ENCODE measurements around the gene RASA3. TPM values are rescaled to one million over a fixed set of nuclear protein-coding genes. Genes with fewer than 3 reads are reported as not detected.

Gene RASA3
- total RNA-seq, 1 donor from 2014 or later = 17.3 TPM

GRCh38 chr13:114018461-114019055 lies 113.9 kb downstream of the RASA3 start:
- no peak overlapping the region for H3K4me3 ChIP-seq
- H3K27ac ChIP-seq = no peak overlapping the region
- H3K36me3 ChIP-seq = peaks cover 47% of the 10 kb centered on the region
- intact Hi-C loops (cut with DNase I) = no loop called here
- H3K27me3 ChIP-seq = no peaks in the 10 kb centered on the region
- no peaks in the 10 kb centered on the region for H3K4me1 ChIP-seq
- DNase-seq (no peak), ATAC-seq (no peak)
- no peak for TF ChIP-seq CTCF (IDR thresholded peaks at IDR 0.05)
- no peaks in the 10 kb centered on the region for H3K9me3 ChIP-seq

DNA sequence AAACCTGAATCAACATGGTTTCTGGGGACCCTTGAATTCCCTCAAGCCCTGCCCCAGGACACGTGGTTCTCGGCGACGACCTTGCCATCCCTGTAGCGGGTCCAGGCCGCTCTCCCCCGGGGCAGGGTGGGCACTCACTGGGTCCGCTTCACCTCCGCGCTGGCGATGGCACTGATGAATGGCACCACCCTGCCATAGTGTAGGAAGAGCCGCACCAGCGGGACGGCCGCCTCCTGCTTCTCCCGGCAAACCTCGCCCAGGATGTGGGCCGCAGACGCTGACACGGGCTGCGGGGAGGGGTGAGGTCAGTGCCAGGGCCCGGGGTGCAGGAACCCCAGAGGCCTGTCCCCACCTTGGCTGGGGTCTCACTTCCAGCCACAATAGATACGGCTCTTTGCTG lies 114.5 kb downstream of the RASA3 start:
- H3K4me3 ChIP-seq = no peak overlapping the region
- ATAC-seq (no peak), DNase-seq (no peak)
- no peak overlapping the region for H3K27ac ChIP-seq
- intact Hi-C loops (cut with DNase I) = no loop called here
- TF ChIP-seq CTCF (IDR thresholded peaks at IDR 0.05) = no peak
- H3K4me1 ChIP-seq = no peaks in the 10 kb centered on the region
- H3K27me3 ChIP-seq = no peaks in the 10 kb centered on the region
- H3K9me3 ChIP-seq = no peaks in the 10 kb centered on the region
- peaks cover 44% of the 10 kb centered on the region for H3K36me3 ChIP-seq

DNA sequence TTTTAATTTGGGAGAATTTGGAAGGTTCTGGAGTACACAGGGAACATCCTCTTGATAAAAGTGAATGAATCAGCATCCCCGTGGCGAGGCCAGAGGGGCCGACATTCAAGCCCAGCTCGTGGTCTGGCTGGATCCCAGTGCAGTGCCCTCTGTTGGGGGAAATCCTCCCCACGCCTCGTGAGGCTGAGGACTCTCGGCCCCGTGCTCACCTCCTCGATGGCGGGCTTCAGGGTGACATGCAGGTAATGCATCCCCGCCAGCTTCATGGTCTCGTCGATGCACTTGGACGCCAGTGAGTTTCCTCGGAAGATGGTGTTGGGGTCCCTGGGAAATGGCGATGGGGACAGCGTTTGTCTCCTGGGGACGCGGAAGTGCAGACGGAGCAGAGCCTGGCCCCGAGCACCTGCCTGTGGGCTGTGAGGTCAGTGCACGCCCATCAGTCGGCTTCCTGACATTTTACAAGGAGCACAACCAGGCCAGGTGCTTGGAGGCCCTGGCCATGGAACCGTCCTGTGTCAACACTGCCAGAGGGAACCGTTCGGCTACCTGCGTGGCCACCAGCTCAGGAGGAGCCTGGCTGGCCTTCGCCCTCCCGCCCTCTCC lies 115.3 kb downstream of the RASA3 start:
- Histone ChIP-seq H3K36me3 (peaks cover 40% of the 10 kb centered on the region), H3K27me3 (no peaks in the 10 kb centered on the region), H3K9me3 (no peaks in the 10 kb centered on the region), H3K4me1 (no peaks in the 10 kb centered on the region), H3K27ac (no peak overlapping the region), H3K4me3 (no peak overlapping the region)
- no peak for DNase-seq
- ATAC-seq = no peak
- no peak for TF ChIP-seq CTCF (IDR thresholded peaks at IDR 0.05)
- intact Hi-C loops (cut with DNase I) = no loop called here

DNA sequence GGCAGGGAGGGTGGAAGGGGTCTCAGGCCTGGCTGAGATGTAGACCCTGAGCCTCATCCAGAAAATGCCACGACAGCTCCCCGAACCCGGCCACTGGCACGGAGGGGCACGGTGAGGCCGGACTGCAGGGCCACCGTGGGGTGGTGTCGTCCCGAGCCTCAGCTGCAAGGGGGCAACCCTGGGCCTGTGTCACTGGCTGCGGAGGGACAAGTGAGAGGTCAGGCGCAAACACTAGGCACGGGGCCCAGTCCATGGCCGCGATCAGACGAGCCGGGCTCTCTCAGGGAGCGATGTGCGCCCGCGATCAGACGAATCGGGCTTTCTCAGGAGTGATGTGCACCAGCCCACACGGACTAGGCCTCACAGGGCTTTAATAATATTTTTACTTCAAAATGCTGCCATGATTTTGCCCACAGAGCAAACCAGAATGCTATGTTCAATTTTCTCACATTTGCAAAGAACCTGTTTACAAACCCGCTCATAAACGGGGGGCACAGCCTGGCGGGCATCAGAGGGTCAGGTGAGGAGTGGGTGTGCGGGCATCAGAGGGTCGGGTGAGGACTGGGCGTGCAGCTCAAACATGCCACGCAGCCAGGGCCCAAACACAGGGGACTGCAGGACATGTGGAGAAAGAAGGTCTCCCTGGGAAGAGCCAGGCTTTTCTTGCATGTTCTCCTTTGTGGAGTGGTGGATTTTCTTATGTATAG lies 115.9 kb downstream of the RASA3 start:
- peaks cover 38% of the 10 kb centered on the region for H3K36me3 ChIP-seq
- no peak for ATAC-seq

GRCh38 chr13:114015969-114016295 lies 116.5 kb downstream of the RASA3 start:
- Histone ChIP-seq H3K9me3 (no peaks in the 10 kb centered on the region), H3K4me3 (no peak overlapping the region), H3K27ac (no peak overlapping the region), H3K36me3 (peaks cover 38% of the 10 kb centered on the region), H3K27me3 (no peaks in the 10 kb centered on the region), H3K4me1 (no peaks in the 10 kb centered on the region)
- no peak for TF ChIP-seq CTCF (IDR thresholded peaks at IDR 0.05)
- intact Hi-C loops (cut with DNase I) = no loop called here
- ATAC-seq (no peak), DNase-seq (no peak)

More for the DNA sequence above, 115.9 kb downstream of the RASA3 start:
- intact Hi-C loops (cut with DNase I) = no loop called here
- H3K27me3 ChIP-seq = no peaks in the 10 kb centered on the region
- no peaks in the 10 kb centered on the region for H3K4me1 ChIP-seq
- no peak for TF ChIP-seq CTCF (IDR thresholded peaks at IDR 0.05)
- no peak overlapping the region for H3K27ac ChIP-seq
- no peak for DNase-seq
- H3K9me3 ChIP-seq = no peaks in the 10 kb centered on the region
- no peak overlapping the region for H3K4me3 ChIP-seq

Data from upper lobe of right lung (tissue), 1 donor.